Measurements from ENCODE around the gene IFNW1. TPM values are rescaled to one million over a fixed set of nuclear protein-coding genes. Genes with fewer than 3 reads are reported as not detected.
A peak's percentile ranks its signal among the peaks of the same experiment; 100 is the strongest.

Gene IFNW1
- total RNA-seq, 1 donor from 2014 or later: not detected

DNA sequence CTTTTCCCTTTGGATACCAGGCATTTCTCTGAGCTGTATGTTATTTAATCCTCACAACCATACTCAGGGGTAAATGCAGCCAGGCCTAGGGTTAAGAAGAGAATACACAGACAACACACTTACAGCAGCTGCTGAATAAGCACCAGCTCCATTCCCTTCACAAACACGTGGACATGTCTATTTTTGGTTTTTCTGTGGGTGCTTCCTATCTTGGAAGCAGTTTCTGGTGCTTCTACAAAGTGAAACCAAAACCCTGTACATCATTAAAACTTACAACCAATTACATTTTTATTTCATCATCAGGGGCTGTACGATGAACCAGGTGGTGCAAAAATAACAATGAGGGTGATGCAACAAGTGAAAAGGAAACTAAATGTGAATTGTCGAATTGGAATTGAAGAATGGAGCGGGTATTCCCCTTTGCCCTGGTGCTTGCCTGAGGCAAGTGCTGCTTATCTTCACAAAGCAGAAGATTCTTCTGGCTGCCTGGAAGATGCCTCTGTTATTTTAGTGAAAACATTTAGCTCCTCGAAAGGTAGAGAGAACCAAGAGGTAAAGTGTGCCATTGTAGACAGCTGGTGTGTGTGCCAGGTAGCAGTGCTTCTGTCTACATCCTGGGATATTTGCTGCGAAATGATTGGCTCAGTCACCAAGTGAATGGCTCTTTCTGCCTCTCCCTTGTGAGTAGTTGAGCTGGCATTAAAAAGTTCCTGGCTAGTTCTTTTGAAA is 45.3 kb downstream of the IFNW1 start:
- POLR2A ChIA-PET: interaction anchor here (0.9 kb wide), 1 partner anchor 474 kb away, joined by 3 read pairs; the partner anchor contains the start of gene MLLT3
- peak overlapping the region; percentile 61 for H3K4me3 Mint-ChIP-seq
- no peak for DNase-seq
- peaks cover 33% of the 10 kb centered on the region for H3K4me1 Mint-ChIP-seq
- TF ChIP-seq CTCF (IDR thresholded peaks at IDR 0.05): no peak
- intact Hi-C loops (cut with micrococcal nuclease): loop anchor here (2.0 to 5.0 kb wide), 2 partner anchors 66 to 474 kb away; partner anchors contain the start of genes HACD4 and MLLT3
- H3K9me3 Mint-ChIP-seq: no peaks in the 10 kb centered on the region
- ATAC-seq (ENCODE audit: low read depth): peak; percentile 78
- no peaks in the 10 kb centered on the region for H3K27me3 Mint-ChIP-seq
- CTCF ChIA-PET: interaction anchor here (0.8 to 1.5 kb wide), 2 partner anchors 14 to 86 kb away, joined by 3 to 9 read pairs; no protein-coding TSS in a partner anchor
- H3K27ac Mint-ChIP-seq: peak overlapping the region; percentile 42
- H3K36me3 Mint-ChIP-seq (ENCODE audit: low read depth): no peaks in the 10 kb centered on the region

DNA sequence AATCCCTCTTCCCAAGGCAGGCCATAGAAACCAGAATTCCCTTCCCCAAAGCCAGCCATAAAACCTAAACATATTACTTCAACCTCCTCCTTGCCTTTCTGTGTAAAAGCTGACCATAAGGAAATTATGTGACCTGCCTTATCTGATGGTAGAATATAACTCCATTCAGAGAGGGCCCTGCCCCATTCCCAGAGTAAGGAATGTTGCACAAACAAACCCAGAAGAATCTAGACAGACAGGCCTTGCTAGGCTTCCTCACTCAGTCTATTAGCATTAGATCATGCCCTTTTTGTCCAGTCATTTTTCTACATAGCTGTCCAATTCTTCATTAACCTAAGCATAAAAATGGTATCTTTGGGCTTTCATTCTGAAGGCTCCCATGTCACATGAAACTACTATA is 46.1 kb downstream of the IFNW1 start:
- H3K27ac Mint-ChIP-seq: no peak overlapping the region
- ChIA-PET CTCF (interaction anchor here (0.8 to 1.5 kb wide), 2 partner anchors 15 to 87 kb away, joined by 3 to 9 read pairs; no protein-coding TSS in a partner anchor), POLR2A (interaction anchor here (0.9 kb wide), 1 partner anchor 473 kb away, joined by 3 read pairs; the partner anchor contains the start of gene MLLT3)
- no peaks in the 10 kb centered on the region for H3K9me3 Mint-ChIP-seq
- no peak for ATAC-seq (ENCODE audit: low read depth)
- no peak for DNase-seq
- intact Hi-C loops (cut with micrococcal nuclease): loop anchor here (5.0 kb wide), 1 partner anchor 473 kb away; the partner anchor contains the start of gene MLLT3
- no peaks in the 10 kb centered on the region for H3K36me3 Mint-ChIP-seq (ENCODE audit: low read depth)
- TF ChIP-seq CTCF (IDR thresholded peaks at IDR 0.05): no peak
- H3K4me3 Mint-ChIP-seq: no peak overlapping the region
- peaks cover 31% of the 10 kb centered on the region for H3K4me1 Mint-ChIP-seq
- no peaks in the 10 kb centered on the region for H3K27me3 Mint-ChIP-seq

Other genes with a start within 250 kb of the IFNW1 start
- 3.3 and 4.1 TPM in 2 replicates for gene HACD4, start 110.2 kb downstream of the IFNW1 start, total RNA-seq
- gene IFNB1, start 63.9 kb downstream of the IFNW1 start, total RNA-seq: not detected in 2 replicates
- gene IFNA21, start 24.8 kb upstream of the IFNW1 start, total RNA-seq: not detected in 2 replicates
- not detected in 2 replicates for gene IFNA4, start 45.8 kb upstream of the IFNW1 start, total RNA-seq
- not detected in 2 replicates for gene IFNA7, start 60.4 kb upstream of the IFNW1 start, total RNA-seq
- gene IFNA10, start 65.3 kb upstream of the IFNW1 start, total RNA-seq: not detected in 2 replicates
- gene IFNA16, start 75.5 kb upstream of the IFNW1 start, total RNA-seq: not detected in 2 replicates
- gene IFNA17, start 86.4 kb upstream of the IFNW1 start, total RNA-seq: not detected in 2 replicates
- not detected in 2 replicates for gene IFNA14, start 98.2 kb upstream of the IFNW1 start, total RNA-seq
- not detected in 2 replicates for gene IFNA5, start 163.5 kb upstream of the IFNW1 start, total RNA-seq
- 13.1 and 13.8 TPM in 2 replicates for gene KLHL9, start 193.6 kb upstream of the IFNW1 start, total RNA-seq
- not detected in 2 replicates for gene IFNA6, start 209.1 kb upstream of the IFNW1 start, total RNA-seq
- gene IFNA13, start 226.2 kb upstream of the IFNW1 start, total RNA-seq: not detected in 2 replicates
- not detected in 2 replicates for gene IFNA2, start 243.6 kb upstream of the IFNW1 start, total RNA-seq